Spleen (tissue), 11 donors: ENCODE results near the gene KIF5C. TPM values are rescaled to one million over a fixed set of nuclear protein-coding genes. Genes with fewer than 3 reads are reported as not detected.
A peak's percentile ranks its signal among the peaks of the same experiment; 100 is the strongest.

Experiments
- DNase-seq: peaks from one replicate; pipeline ENCODE4 v3.0.0-alpha.2; 2020
- H3K27ac ChIP-seq, 8 donors: fragments of 200-600 bp; sonication (generic) in 7 of 8; 1 replicate in 4 of 8; 2 replicates in 4 of 8; pipeline versions ENCODE4 v1.5.0 to v1.8.0; 2016 to 2021; ENCODE audit warnings: inconsistent platforms in 4 of 8, mild to moderate bottlenecking in 4 of 8, moderate library complexity in 1 of 8
- H3K27me3 ChIP-seq, 7 donors: fragments of 200-600 bp; sonication (generic) in 6 of 7; replicated peaks in 1 of 7; 1 replicate in 4 of 7; 2 replicates in 3 of 7; pipeline versions ENCODE4 v1.5.0 to v1.8.0; 2016 to 2021; ENCODE audit warnings: inconsistent platforms in 3 of 7, mild to moderate bottlenecking in 1 of 7
- H3K36me3 ChIP-seq, 6 donors: fragments of 200-600 bp; sonication (generic) in 5 of 6; 1 replicate in 4 of 6; 2 replicates in 2 of 6; pipeline versions ENCODE4 v1.5.0 to v1.8.0; 2016 to 2021; ENCODE audit warnings: inconsistent platforms in 2 of 6
- H3K4me1 ChIP-seq, 6 donors: fragments of 200-600 bp; sonication (generic) in 5 of 6; 1 replicate in 3 of 6; 2 replicates in 3 of 6; pipeline versions ENCODE4 v1.5.0 to v1.8.0; 2016 to 2021; ENCODE audit warnings: inconsistent platforms in 3 of 6
- H3K4me3 ChIP-seq, 8 donors: fragments of 200-600 bp; sonication (generic) in 7 of 8; 1 replicate in 4 of 8; 2 replicates in 4 of 8; pipeline versions ENCODE4 v1.5.0 to v1.8.0; 2016 to 2021; ENCODE audit warnings: inconsistent platforms in 4 of 8, mild to moderate bottlenecking in 4 of 8, moderate library complexity in 2 of 8
- H3K9me3 ChIP-seq, 8 donors: fragments of 200-600 bp; sonication (generic) in 7 of 8; 1 replicate in 4 of 8; 2 replicates in 4 of 8; pipeline versions ENCODE4 v1.5.0 to v1.8.0; 2016 to 2021; ENCODE audit warnings: inconsistent platforms in 4 of 8
- CTCF ChIP-seq, 11 experiments: fragments of 200-600 bp in 7 of 11; fragments of 450-650 bp in 4 of 11; sonication (generic) in 4 of 11; IDR thresholded peaks in 8 of 11; conservative IDR thresholded peaks in 3 of 11; 1 replicate in 7 of 11; 2 replicates in 4 of 11; pipeline versions ENCODE4 v1.4.0 to v1.8.0; 2016 to 2021; ENCODE audit warnings: antibody characterized with exemption in 11 of 11, inconsistent platforms in 4 of 11, mild to moderate bottlenecking in 1 of 11
- POLR2A ChIP-seq, 3 donors: fragments of 450-650 bp; IDR thresholded peaks; one replicate each; pipeline ENCODE4 v1.5.1; 2017; ENCODE audit warnings: antibody characterized with exemption in 3 of 3, mild to moderate bottlenecking in 1 of 3
- POLR2AphosphoS5 ChIP-seq, 3 donors: sonication (generic); formaldehyde crosslinking; IDR thresholded peaks; one replicate each; pipeline ENCODE4 v1.5.1; 2017; ENCODE audit warnings: antibody characterized with exemption in 3 of 3
- WGBS, 5 donors: extraction: QIAGEN DNeasy Blood & Tissue Kit in 3 of 5; methylation state at CpG; one replicate each; pipeline versions ENCODE4 v1.1.5 to v1.1.7; 2013 to 2018; 5-methylcytosine and 5-hydroxymethylcytosine counted together
- intact Hi-C: fragments of 100-400 bp; cut with DNase I; formaldehyde crosslinking; loops from one replicate; pipeline ENCODE4 v1.15.0; 2023; ENCODE audit warnings: low total_unique reads
- polyA plus RNA-seq, 3 donors: library from polyadenylated mRNA; stranded (reverse); fragments of 200-250 nt; gene quantifications; one replicate each; pipeline ENCODE4 v1.2.1, GENCODE V29; 2013
- total RNA-seq, 7 donors: library from RNA; depleted of rRNA in 3 of 7; stranded (reverse); fragments of >200 nt in 3 of 7; fragmentation: NEBNext Ultra II Directional in 4 of 7; extraction: Animal tissue kit (Norgen Biotek cat#: 25700) in 4 of 7; gene quantifications; one replicate each; pipeline versions ENCODE4 v1.1.0 to v1.2.1, GENCODE V29; 2016 to 2021
- donor health status: healthy with polysubstance abuse.
- donor health status: DM: no; HTN: no; CAD: no; lungs with moderate emphysema.
- donor health status: DM: no; HTN: no; CAD: no.
- donor health status: Bipolar disorder and iron deficiency.
- donor health status: healthy.
- donor health status: DM: no; HTN: no; CAD: no.
- donor health status: DM: yes; HTN: yes; CAD: no.

The KIF5C gene
- total and polyA plus RNA-seq, 10 donors = 0.61 to 8.3 (median 4.3) TPM

GRCh38 chr2:149036507-149037293, 161.7 kb downstream of the KIF5C start:
- no peak overlapping the region for H3K27ac ChIP-seq
- TF ChIP-seq CTCF (IDR thresholded peaks at IDR 0.05 in 8 of 11, conservative IDR thresholded peaks at IDR 0.05 in 3 of 11) (no peak), POLR2AphosphoS5 (IDR thresholded peaks at IDR 0.05) (no peak), POLR2A (IDR thresholded peaks at IDR 0.05) (no peak)
- whole genome bisulfite sequencing, 5 donors = 81 to 88% (median 82%) methylated on average over 4 of the region's 4 CpGs
- H3K4me3 ChIP-seq = no peak overlapping the region
- peaks cover 0 to 49% (median 12%) of the 10 kb centered on the region in 7 donors for H3K27me3 ChIP-seq
- no peaks in the 10 kb centered on the region for H3K9me3 ChIP-seq
- DNase-seq = no peak
- intact Hi-C loops = no loop called here
- no peaks in the 10 kb centered on the region for H3K36me3 ChIP-seq
- peaks cover 0 to 18% (median 6%) of the 10 kb centered on the region in 6 donors for H3K4me1 ChIP-seq

GRCh38 chr2:149037851-149038250, 162.8 kb downstream of the KIF5C start:
- Histone ChIP-seq H3K27me3 (peaks cover 0 to 50% (median 12%) of the 10 kb centered on the region in 7 donors), H3K4me1 (peaks cover 0 to 16% (median 6%) of the 10 kb centered on the region in 6 donors), H3K4me3 (peak overlapping the region in 2 of 8 donors; percentile 43 to 68), H3K27ac (no peak overlapping the region), H3K36me3 (no peaks in the 10 kb centered on the region), H3K9me3 (no peaks in the 10 kb centered on the region)
- intact Hi-C loops = no loop called here
- TF ChIP-seq CTCF (IDR thresholded peaks at IDR 0.05 in 8 of 11, conservative IDR thresholded peaks at IDR 0.05 in 3 of 11) (no peak), POLR2A (IDR thresholded peaks at IDR 0.05) (no peak), POLR2AphosphoS5 (IDR thresholded peaks at IDR 0.05) (no peak)
- WGBS, 5 donors = 62 to 79% (median 69%) methylated on average over 7 to 8 of the region's 8 CpGs
- no peak for DNase-seq

- Histone ChIP-seq H3K36me3 (no peaks in the 10 kb centered on the region), H3K27me3 (peaks cover 0 to 50% (median 12%) of the 10 kb centered on the region in 7 donors), H3K4me3 (peak within 1 kb of the TSS in 7 of 8 donors; percentile 4 to 68 (median 31)), H3K9me3 (no peaks in the 10 kb centered on the region), H3K27ac (no peak within 1 kb of the TSS), H3K4me1 (peaks cover 0 to 16% (median 6%) of the 10 kb centered on the region in 6 donors)
- DNase-seq = peak; percentile 80
- intact Hi-C loops = no loop called here
- WGBS, 5 donors = 2 to 10% (median 3%) methylated on average over 17 to 85 of the region's 85 CpGs
- TF ChIP-seq POLR2A (IDR thresholded peaks at IDR 0.05) = no peak
- no peak for TF ChIP-seq POLR2AphosphoS5 (IDR thresholded peaks at IDR 0.05)
- no peak for TF ChIP-seq CTCF (IDR thresholded peaks at IDR 0.05 in 8 of 11, conservative IDR thresholded peaks at IDR 0.05 in 3 of 11)
Observed at GRCh38 chr2:149038442-149039212, 163.6 kb downstream of the KIF5C start, which contains the start of gene LYPD6B. Gene LYPD6B, plus strand, starts transcription at chr2:149038699. Its CDS starts 92,250 bp downstream, at chr2:149130949.
